ENCODE data around the gene TADA1. TPM values are rescaled to one million over a fixed set of nuclear protein-coding genes. Genes with fewer than 3 reads are reported as not detected.

TADA1 gene
- total RNA-seq, 4 donors from 2014 or later: 6.6 to 13.5 (median 8.4) TPM

GRCh38 chr1:166905136-166905535, 29.1 kb upstream of the TADA1 start:
- Histone ChIP-seq H3K27ac (no peak overlapping the region), H3K27me3 (no peaks in the 10 kb centered on the region), H3K4me3 (no peak overlapping the region), H3K36me3 (no peaks in the 10 kb centered on the region), H3K4me1 (no peaks in the 10 kb centered on the region), H3K9me3 (no peaks in the 10 kb centered on the region)
- no peak for DNase-seq
- TF ChIP-seq POLR2A (IDR thresholded peaks at IDR 0.05): no peak
- TF ChIP-seq CTCF (IDR thresholded peaks at IDR 0.05): no peak

GRCh38 chr1:166903232-166903631, 27.2 kb upstream of the TADA1 start:
- no peak for TF ChIP-seq POLR2A (IDR thresholded peaks at IDR 0.05)
- no peak for TF ChIP-seq CTCF (IDR thresholded peaks at IDR 0.05)
- no peak for DNase-seq
- H3K4me3 ChIP-seq: no peak overlapping the region
- H3K36me3 ChIP-seq: no peaks in the 10 kb centered on the region
- H3K27ac ChIP-seq: no peak overlapping the region
- H3K4me1 ChIP-seq: no peaks in the 10 kb centered on the region
- no peaks in the 10 kb centered on the region for H3K27me3 ChIP-seq
- no peaks in the 10 kb centered on the region for H3K9me3 ChIP-seq

- no peaks in the 10 kb centered on the region for H3K27me3 ChIP-seq
- TF ChIP-seq CTCF (IDR thresholded peaks at IDR 0.05) (no peak), POLR2A (IDR thresholded peaks at IDR 0.05) (no peak)
- DNase-seq: no peak
- H3K27ac ChIP-seq: no peak overlapping the region
- no peaks in the 10 kb centered on the region for H3K36me3 ChIP-seq
- no peak overlapping the region for H3K4me3 ChIP-seq
- H3K4me1 ChIP-seq: no peaks in the 10 kb centered on the region
- H3K9me3 ChIP-seq: peaks cover 0 to 6% (median 0%) of the 10 kb centered on the region in 4 donors
Measured at GRCh38 chr1:166902279-166902678, 26.2 kb upstream of the TADA1 start.

- DNase-seq: no peak
- Histone ChIP-seq H3K36me3 (no peaks in the 10 kb centered on the region), H3K9me3 (peaks cover 0 to 6% (median 0%) of the 10 kb centered on the region in 4 donors), H3K27ac (no peak overlapping the region), H3K4me3 (no peak overlapping the region), H3K4me1 (no peaks in the 10 kb centered on the region), H3K27me3 (no peaks in the 10 kb centered on the region)
- TF ChIP-seq POLR2A (IDR thresholded peaks at IDR 0.05): no peak
Measured at GRCh38 chr1:166900987-166901386, 24.9 kb upstream of the TADA1 start.

- DNase-seq: no peak
- TF ChIP-seq CTCF (IDR thresholded peaks at IDR 0.05): no peak
- TF ChIP-seq POLR2A (IDR thresholded peaks at IDR 0.05): no peak
Measured at GRCh38 chr1:166899769-166900168, 23.7 kb upstream of the TADA1 start.

GRCh38 chr1:166895766-166896165, 19.7 kb upstream of the TADA1 start:
- no peak for DNase-seq
- Histone ChIP-seq H3K27me3 (no peaks in the 10 kb centered on the region), H3K27ac (no peak overlapping the region), H3K36me3 (no peaks in the 10 kb centered on the region), H3K4me1 (no peaks in the 10 kb centered on the region), H3K9me3 (peaks cover 0 to 6% (median 0%) of the 10 kb centered on the region in 4 donors), H3K4me3 (no peak overlapping the region)
- TF ChIP-seq CTCF (IDR thresholded peaks at IDR 0.05) (no peak), POLR2A (IDR thresholded peaks at IDR 0.05) (no peak)

More at GRCh38 chr1:166899769-166900168, 23.7 kb upstream of the TADA1 start:
- no peak overlapping the region for H3K27ac ChIP-seq
- no peak overlapping the region for H3K4me3 ChIP-seq
- no peaks in the 10 kb centered on the region for H3K4me1 ChIP-seq
- H3K9me3 ChIP-seq: peaks cover 0 to 6% (median 0%) of the 10 kb centered on the region in 4 donors
- no peaks in the 10 kb centered on the region for H3K27me3 ChIP-seq
- no peaks in the 10 kb centered on the region for H3K36me3 ChIP-seq
